Measurements from ENCODE around the gene KLHL24.
A peak's percentile ranks its signal among the peaks of the same experiment; 100 is the strongest.
"Not testable (repeated sequence)": the region's sequence is repeated elsewhere in the genome, so short reads cannot be mapped to it uniquely, and the experiment has no call there.

KLHL24 gene

GRCh38 chr3:183620252-183620628 is 15.2 kb upstream of the KLHL24 start:
- Histone ChIP-seq H3K36me3 (replicated peaks) (no peaks in the 10 kb centered on the region), H3K4me1 (peaks cover 7% of the 10 kb centered on the region; the same call in 1 of the 2 replicates), H3K27me3 (ENCODE audit: low read depth) (no peaks in the 10 kb centered on the region), H3K4me3 (no peak overlapping the region), H3K9me3 (no peaks in the 10 kb centered on the region)
- in situ Hi-C loops (cut with MboI; ENCODE audit: low sequenced_read_pairs): no loop called here
- DNase-seq (ENCODE audit: low spot score in 2 of 2): no peak

DNA sequence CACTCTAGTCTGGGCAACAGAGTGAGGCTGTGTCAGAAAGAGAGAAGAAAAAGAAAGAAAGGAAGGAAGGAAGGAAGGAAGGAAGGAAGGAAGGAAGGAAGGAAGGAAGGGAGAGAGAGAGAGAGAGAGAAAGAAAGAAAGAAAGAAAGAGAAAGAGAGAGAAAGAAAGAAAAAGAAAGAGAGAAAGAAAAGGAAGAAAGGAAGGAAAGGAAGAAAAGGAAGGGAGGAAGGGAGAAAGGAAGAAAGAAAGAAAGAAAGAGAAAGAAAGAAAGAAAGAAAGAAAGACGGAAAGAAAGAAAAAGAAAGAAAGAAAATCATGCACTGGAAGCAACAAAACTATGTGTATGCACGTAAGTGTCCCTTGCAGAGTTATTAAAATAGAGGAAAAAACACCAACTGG is 12.9 kb upstream of the KLHL24 start:
- H3K36me3 ChIP-seq (replicated peaks); in situ Hi-C loops (cut with MboI; ENCODE audit: low sequenced_read_pairs); H3K27me3 ChIP-seq (ENCODE audit: low read depth); H3K4me1 ChIP-seq; DNase-seq (ENCODE audit: low spot score in 2 of 2); H3K9me3 ChIP-seq; H3K4me3 ChIP-seq: not testable (repeated sequence)

DNA sequence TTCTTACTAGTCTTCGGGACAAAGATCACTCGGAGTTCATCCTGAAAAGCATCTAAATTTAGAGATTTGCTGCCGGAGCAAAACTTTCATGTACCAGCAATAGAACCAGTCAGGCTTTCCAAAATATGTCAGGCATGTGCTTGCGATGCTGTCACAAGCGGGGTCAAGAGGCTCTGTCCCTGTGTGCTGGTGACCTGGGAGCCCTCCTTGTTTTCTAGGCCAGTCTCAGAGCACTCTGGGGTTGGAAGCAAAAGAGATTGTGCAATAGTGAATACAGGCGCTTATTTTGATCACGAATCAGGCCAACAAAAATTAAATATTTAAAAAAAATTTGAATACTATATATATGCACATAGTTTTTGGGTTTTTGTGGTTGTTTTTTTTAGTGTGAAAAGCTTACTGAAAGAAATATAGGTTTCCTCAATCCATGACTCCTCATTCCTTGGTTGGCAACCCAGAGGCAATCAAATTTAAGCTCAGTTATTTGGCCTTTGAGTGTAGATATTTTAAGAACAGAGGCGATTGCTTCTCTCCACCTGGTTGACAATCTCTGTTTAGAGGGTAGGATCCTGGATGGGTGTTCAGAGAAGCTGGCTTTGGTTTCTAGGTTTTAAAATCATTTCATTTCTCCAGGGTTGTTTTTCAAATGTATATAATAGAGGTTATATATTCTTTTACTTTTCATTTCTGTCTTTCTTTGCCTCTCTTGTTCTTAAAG is 8.4 kb upstream of the KLHL24 start:
- DNase-seq (ENCODE audit: low spot score in 2 of 2): no peak
- Histone ChIP-seq H3K9me3 (no peaks in the 10 kb centered on the region), H3K4me3 (no peak overlapping the region), H3K4me1 (no peaks in the 10 kb centered on the region), H3K36me3 (replicated peaks) (no peaks in the 10 kb centered on the region), H3K27me3 (ENCODE audit: low read depth) (no peaks in the 10 kb centered on the region)
- in situ Hi-C loops (cut with MboI; ENCODE audit: low sequenced_read_pairs): no loop called here

DNA sequence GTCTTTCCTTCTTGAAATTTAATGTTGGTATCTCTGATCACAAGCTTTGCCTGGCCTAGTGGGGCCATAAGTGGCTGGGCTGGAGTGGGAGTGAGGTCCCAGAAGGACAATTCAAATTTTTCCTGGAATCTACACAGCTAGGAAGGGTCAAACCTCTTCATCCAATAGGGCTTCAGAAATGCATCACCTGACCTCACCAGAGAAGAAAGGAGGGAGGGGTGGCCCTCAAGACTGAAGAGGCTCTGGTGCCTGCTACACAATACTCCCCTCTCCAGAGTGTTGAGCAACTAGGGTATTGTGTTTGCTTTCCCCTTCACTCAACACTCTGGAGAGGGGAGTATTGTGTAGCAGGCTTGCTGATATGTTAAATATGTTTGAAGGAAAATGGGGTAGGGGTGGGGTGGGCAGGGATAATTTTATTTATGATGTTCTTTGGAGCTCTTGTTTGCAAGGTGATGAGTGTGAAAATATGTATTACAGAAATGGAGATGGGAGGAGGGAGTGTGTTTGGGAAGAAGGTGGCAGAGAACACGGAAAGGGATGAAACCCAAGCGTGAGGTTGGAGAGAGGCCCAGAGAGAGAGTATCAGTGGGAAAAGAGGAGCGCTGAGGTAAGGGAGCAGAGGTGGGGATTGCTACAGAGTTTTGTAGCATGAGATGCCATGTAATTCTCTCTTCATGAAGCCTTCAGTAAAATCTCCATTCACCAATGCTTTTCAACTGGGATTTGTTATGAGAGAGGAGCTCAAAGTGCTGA is 5.7 kb upstream of the KLHL24 start:
- in situ Hi-C loops (cut with MboI; ENCODE audit: low sequenced_read_pairs): no loop called here
- peak; percentile 22 to 48 for DNase-seq (ENCODE audit: low spot score in 2 of 2)
- H3K27me3 ChIP-seq (ENCODE audit: low read depth): no peaks in the 10 kb centered on the region
- H3K4me3 ChIP-seq: no peak overlapping the region
- no peaks in the 10 kb centered on the region for H3K9me3 ChIP-seq
- H3K36me3 ChIP-seq (replicated peaks): no peaks in the 10 kb centered on the region
- no peaks in the 10 kb centered on the region for H3K4me1 ChIP-seq

GRCh38 chr3:183631715-183632114 is 3.7 kb upstream of the KLHL24 start:
- no peaks in the 10 kb centered on the region for H3K9me3 ChIP-seq
- H3K4me1 ChIP-seq: peaks cover 5% of the 10 kb centered on the region; the same call in 1 of the 2 replicates
- no peaks in the 10 kb centered on the region for H3K27me3 ChIP-seq (ENCODE audit: low read depth)
- DNase-seq (ENCODE audit: low spot score in 2 of 2): no peak
- no peaks in the 10 kb centered on the region for H3K36me3 ChIP-seq (replicated peaks)
- in situ Hi-C loops (cut with MboI; ENCODE audit: low sequenced_read_pairs): no loop called here
- no peak overlapping the region for H3K4me3 ChIP-seq

DNA sequence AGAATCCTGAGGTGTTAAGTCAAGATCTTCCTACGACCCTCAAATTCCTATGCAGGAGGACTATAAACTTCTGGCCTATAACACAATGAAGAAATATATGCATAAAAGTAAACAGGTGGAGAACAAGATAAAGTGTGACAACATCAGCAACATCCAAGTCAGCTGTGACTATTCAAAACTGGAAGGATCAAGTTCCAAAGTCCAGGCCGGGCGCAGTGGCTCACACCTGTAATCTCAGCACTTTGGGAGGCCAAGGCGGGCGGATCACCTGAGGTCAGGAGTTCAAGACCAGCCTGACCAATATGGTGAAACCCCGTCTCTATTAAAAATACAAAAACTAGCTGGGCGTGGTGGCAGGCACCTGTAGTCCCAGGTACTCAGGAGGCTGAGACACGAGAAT is 2.7 kb upstream of the KLHL24 start:
- H3K4me1 ChIP-seq; in situ Hi-C loops (cut with MboI; ENCODE audit: low sequenced_read_pairs); H3K9me3 ChIP-seq; H3K4me3 ChIP-seq; H3K27me3 ChIP-seq (ENCODE audit: low read depth); H3K36me3 ChIP-seq (replicated peaks); DNase-seq (ENCODE audit: low spot score in 2 of 2): not testable (repeated sequence)

DNA sequence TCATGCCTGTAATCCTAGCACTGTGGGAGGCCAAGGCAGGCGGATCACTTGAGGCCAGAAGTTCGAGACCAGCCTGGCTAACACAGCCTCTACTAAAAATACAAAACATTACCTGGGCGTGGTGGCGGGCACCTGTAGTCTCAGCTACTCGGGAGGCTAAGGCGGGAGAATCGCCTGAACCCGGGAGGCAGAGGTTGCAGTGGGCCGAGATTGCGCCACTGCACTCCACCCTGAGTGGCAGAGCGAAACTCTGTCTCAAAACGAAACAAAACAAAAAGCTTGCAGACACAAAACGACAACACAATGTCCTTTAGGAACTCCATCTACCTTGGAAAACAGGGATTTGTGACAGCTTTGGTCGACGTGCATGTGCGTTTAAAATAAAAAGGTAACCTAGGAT is 716 bp upstream of the KLHL24 start:
- peaks cover 9% of the 10 kb centered on the region for H3K4me1 ChIP-seq
- no peak for DNase-seq (ENCODE audit: low spot score in 2 of 2)
- H3K36me3 ChIP-seq (replicated peaks): no peaks in the 10 kb centered on the region
- in situ Hi-C loops (cut with MboI; ENCODE audit: low sequenced_read_pairs): no loop called here
- H3K27me3 ChIP-seq (ENCODE audit: low read depth): no peaks in the 10 kb centered on the region
- H3K4me3 ChIP-seq: no peak overlapping the region
- no peaks in the 10 kb centered on the region for H3K9me3 ChIP-seq

DNA sequence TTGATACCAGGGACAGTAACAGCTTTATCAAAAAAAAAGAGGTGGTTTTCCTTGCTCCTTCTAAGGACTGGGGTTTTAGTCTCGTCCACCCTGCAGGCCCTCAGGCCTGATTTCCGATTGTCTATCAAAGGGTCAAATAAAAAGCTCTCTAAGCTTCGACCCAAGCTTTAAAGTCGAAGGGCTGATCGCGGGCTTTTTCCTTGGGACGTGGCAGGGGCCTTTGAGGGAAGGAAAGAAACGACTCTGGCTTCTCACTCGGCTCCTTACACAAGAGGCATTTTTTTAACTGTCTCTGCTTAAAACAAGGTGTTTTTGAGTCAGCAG is 354 bp upstream of the KLHL24 start:
- no peak for DNase-seq (ENCODE audit: low spot score in 2 of 2)
- Histone ChIP-seq H3K4me3 (peak overlapping the region; percentile 85), H3K9me3 (no peaks in the 10 kb centered on the region), H3K4me1 (peaks cover 9% of the 10 kb centered on the region), H3K27me3 (ENCODE audit: low read depth) (no peaks in the 10 kb centered on the region), H3K36me3 (replicated peaks) (no peaks in the 10 kb centered on the region)
- in situ Hi-C loops (cut with MboI; ENCODE audit: low sequenced_read_pairs): no loop called here

GRCh38 chr3:183636221-183637105 is 1.0 kb downstream of the KLHL24 start:
- Histone ChIP-seq H3K27me3 (ENCODE audit: low read depth) (no peaks in the 10 kb centered on the region), H3K4me1 (peaks cover 9% of the 10 kb centered on the region), H3K4me3 (peak overlapping the region; percentile 85), H3K36me3 (replicated peaks) (no peaks in the 10 kb centered on the region), H3K9me3 (no peaks in the 10 kb centered on the region)
- in situ Hi-C loops (cut with MboI; ENCODE audit: low sequenced_read_pairs): no loop called here
- peak; percentile 97 to 98 for DNase-seq (ENCODE audit: low spot score in 2 of 2)

- in situ Hi-C loops (cut with MboI; ENCODE audit: low sequenced_read_pairs): no loop called here
- Histone ChIP-seq H3K9me3 (no peaks in the 10 kb centered on the region), H3K4me1 (peaks cover 9% of the 10 kb centered on the region), H3K4me3 (peak overlapping the region; percentile 85), H3K27me3 (ENCODE audit: low read depth) (no peaks in the 10 kb centered on the region), H3K36me3 (replicated peaks) (no peaks in the 10 kb centered on the region)
- no peak for DNase-seq (ENCODE audit: low spot score in 2 of 2)
Observed at GRCh38 chr3:183637106-183637486, 1.7 kb downstream of the KLHL24 start.

DNA sequence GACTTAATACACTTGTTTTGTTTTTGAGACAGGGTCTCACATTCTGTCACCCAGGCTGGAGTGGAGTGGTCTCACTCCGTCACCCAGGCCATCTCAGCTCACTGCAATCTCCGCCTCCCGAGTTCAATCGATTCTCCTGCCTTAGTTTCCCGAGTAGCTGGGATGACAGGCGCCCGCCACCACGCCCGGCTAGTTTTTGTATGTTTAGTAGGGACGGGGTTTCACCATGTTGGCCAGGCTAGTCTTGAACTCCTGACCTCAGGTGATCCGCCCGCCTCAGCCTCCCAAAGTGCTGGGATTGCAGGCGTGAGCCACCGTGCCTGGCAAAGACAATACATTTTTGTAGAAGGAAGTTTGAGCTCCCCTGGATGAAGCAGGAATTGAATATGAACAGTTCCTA is 2.2 kb downstream of the KLHL24 start:
- H3K4me1 ChIP-seq; H3K36me3 ChIP-seq (replicated peaks); H3K27me3 ChIP-seq (ENCODE audit: low read depth); H3K9me3 ChIP-seq; DNase-seq (ENCODE audit: low spot score in 2 of 2); in situ Hi-C loops (cut with MboI; ENCODE audit: low sequenced_read_pairs); H3K4me3 ChIP-seq: not testable (repeated sequence)

- H3K4me3 ChIP-seq: no peak overlapping the region
- H3K4me1 ChIP-seq: peaks cover 9% of the 10 kb centered on the region
- H3K27me3 ChIP-seq (ENCODE audit: low read depth): no peaks in the 10 kb centered on the region
- in situ Hi-C loops (cut with MboI; ENCODE audit: low sequenced_read_pairs): no loop called here
- H3K36me3 ChIP-seq (replicated peaks): no peaks in the 10 kb centered on the region
- H3K9me3 ChIP-seq: no peaks in the 10 kb centered on the region
- DNase-seq (ENCODE audit: low spot score in 2 of 2): no peak
Observed at GRCh38 chr3:183638101-183638852, 2.9 kb downstream of the KLHL24 start.

- in situ Hi-C loops (cut with MboI; ENCODE audit: low sequenced_read_pairs); H3K4me1 ChIP-seq; H3K27me3 ChIP-seq (ENCODE audit: low read depth); DNase-seq (ENCODE audit: low spot score in 2 of 2); H3K4me3 ChIP-seq; H3K36me3 ChIP-seq (replicated peaks); H3K9me3 ChIP-seq: not testable (repeated sequence)
Observed at GRCh38 chr3:183640635-183641034, 5.2 kb downstream of the KLHL24 start.

Data from HAP-1 (cell line).